ENCODE data around the gene KCNK1.

DNA sequence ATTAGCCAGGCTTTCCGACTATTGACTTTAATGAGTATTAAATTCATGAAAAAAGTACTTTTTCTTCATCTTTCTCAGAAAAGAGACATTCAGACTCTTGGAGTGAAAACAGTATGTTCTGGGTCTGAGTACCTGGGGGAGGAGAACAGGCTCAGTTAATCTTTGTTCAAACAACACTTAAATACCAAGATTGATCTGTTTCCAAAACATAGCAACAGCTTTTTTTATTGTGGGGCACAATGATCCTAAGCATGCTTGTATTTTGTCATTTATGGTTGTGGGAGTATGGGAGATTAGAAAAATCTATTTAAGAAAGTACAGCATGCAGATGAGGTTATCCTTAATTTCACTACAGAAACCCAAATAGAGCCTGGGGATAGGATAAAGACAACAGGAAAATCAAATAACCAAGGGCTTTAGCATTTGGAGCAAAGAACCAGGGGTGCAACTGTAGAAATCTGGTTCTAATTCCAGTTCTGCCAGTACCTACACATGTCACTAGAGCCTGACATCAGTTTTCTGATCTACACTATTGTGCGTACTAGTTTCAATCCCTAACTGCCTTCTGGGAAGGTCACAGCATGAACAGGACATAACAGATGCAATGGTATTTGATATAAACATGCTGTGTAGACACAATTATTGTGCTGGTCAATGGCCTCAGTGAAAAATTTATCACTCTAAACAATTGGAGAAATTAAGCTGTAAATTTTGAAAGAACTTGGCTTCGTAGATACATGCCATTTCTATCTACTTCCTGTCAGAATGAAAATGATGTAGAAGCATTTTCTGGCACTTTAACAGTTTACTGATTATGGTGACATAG, 91.2 kb downstream of the KCNK1 start:
- no peak for TF ChIP-seq NFE2L2 (conservative IDR thresholded peaks at IDR 0.05; ENCODE audit: low read length)
- no peak for TF ChIP-seq CEBPB (IDR thresholded peaks at IDR 0.05)
- TF ChIP-seq POLR2A (IDR thresholded peaks at IDR 0.05; ENCODE audit: low read length): no peak
- TF ChIP-seq, protein P1, sequence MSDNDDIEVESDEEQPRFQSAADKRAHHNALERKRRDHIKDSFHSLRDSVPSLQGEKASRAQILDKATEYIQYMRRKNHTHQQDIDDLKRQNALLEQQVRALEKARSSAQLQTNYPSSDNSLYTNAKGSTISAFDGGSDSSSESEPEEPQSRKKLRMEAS (IDR thresholded peaks at IDR 0.05): no peak
- TF ChIP-seq, protein P2, sequence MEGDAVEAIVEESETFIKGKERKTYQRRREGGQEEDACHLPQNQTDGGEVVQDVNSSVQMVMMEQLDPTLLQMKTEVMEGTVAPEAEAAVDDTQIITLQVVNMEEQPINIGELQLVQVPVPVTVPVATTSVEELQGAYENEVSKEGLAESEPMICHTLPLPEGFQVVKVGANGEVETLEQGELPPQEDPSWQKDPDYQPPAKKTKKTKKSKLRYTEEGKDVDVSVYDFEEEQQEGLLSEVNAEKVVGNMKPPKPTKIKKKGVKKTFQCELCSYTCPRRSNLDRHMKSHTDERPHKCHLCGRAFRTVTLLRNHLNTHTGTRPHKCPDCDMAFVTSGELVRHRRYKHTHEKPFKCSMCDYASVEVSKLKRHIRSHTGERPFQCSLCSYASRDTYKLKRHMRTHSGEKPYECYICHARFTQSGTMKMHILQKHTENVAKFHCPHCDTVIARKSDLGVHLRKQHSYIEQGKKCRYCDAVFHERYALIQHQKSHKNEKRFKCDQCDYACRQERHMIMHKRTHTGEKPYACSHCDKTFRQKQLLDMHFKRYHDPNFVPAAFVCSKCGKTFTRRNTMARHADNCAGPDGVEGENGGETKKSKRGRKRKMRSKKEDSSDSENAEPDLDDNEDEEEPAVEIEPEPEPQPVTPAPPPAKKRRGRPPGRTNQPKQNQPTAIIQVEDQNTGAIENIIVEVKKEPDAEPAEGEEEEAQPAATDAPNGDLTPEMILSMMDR (IDR thresholded peaks at IDR 0.05): no peak
- TF ChIP-seq, protein P3, sequence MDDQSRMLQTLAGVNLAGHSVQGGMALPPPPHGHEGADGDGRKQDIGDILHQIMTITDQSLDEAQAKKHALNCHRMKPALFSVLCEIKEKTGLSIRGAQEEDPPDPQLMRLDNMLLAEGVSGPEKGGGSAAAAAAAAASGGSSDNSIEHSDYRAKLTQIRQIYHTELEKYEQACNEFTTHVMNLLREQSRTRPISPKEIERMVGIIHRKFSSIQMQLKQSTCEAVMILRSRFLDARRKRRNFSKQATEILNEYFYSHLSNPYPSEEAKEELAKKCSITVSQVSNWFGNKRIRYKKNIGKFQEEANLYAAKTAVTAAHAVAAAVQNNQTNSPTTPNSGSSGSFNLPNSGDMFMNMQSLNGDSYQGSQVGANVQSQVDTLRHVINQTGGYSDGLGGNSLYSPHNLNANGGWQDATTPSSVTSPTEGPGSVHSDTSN (IDR thresholded peaks at IDR 0.05): no peak
- TF ChIP-seq SMC3 (IDR thresholded peaks at IDR 0.05): no peak
